DMS53 treated with DMSO at 0.1 percent for 48 hours (cell line): ENCODE data around the gene FRMD4B.
A peak's percentile ranks its signal among the peaks of the same experiment; 100 is the strongest.

ENCODE experiments used
- DNase-seq: peaks from one replicate; lab custom pipeline; 2025; ENCODE audit not compliant: unreplicated experiment; lab: John Stamatoyannopoulos, UW

FRMD4B gene

GRCh38 chr3:69142090-69142489 lies 243.8 kb downstream of the FRMD4B start:
- DNase-seq = no peak

- DNase-seq = no peak
Observed at GRCh38 chr3:69141313-69141712, 244.6 kb downstream of the FRMD4B start.

GRCh38 chr3:69137412-69137811 lies 248.5 kb downstream of the FRMD4B start:
- DNase-seq = no peak

- no peak for DNase-seq
Observed at GRCh38 chr3:69137005-69137404, 248.9 kb downstream of the FRMD4B start.

- no peak for DNase-seq
Observed at GRCh38 chr3:69130689-69131088, 255.2 kb downstream of the FRMD4B start.

GRCh38 chr3:69129531-69129930 lies 256.4 kb downstream of the FRMD4B start:
- no peak for DNase-seq

GRCh38 chr3:69128509-69128908 lies 257.4 kb downstream of the FRMD4B start:
- no peak for DNase-seq

GRCh38 chr3:69126999-69127398 lies 258.9 kb downstream of the FRMD4B start:
- DNase-seq = no peak

- DNase-seq = no peak
Observed at GRCh38 chr3:69126216-69126615, 259.7 kb downstream of the FRMD4B start.

- DNase-seq = no peak
Observed at GRCh38 chr3:69122403-69122802, 263.5 kb downstream of the FRMD4B start, which contains the start of gene LMOD3. Gene LMOD3 (minus strand): TSS chr3:69122595. CDS start chr3:69122386, 209 bp downstream.

- no peak for DNase-seq
Observed at GRCh38 chr3:69121950-69122349, 263.9 kb downstream of the FRMD4B start.

- DNase-seq = no peak
Observed at GRCh38 chr3:69121513-69121912, 264.4 kb downstream of the FRMD4B start.

- peak; percentile 20 for DNase-seq
Observed at GRCh38 chr3:69120879-69121464, 264.9 kb downstream of the FRMD4B start.
